Panc1 (cell line): ENCODE data around the gene LMNB1. TPM values are rescaled to one million over a fixed set of nuclear protein-coding genes. Genes with fewer than 3 reads are reported as not detected.

Experiments
- ATAC-seq: fragments of 200-7000 bp; cut with Tn5 transposase; 2 replicates; pipeline ENCODE4 v1.9.1; 2020; ENCODE audit warnings: mild to moderate bottlenecking, moderate library complexity
- BruUV-seq: library from RNA; stranded (reverse); fragments of 400-500 nt; replicated peaks from 2 replicates; lab custom pipeline; 2021; lab: Mats Ljungman, UMichigan
- CTCF ChIA-PET: fragments of 300-600 bp; sonication (Branson Sonifier 250); formaldehyde crosslinking; loops from one replicate; lab custom pipeline; 2022; ENCODE audit warnings: antibody characterized with exemption; lab: Charles Lee
- POLR2A ChIA-PET: fragments of 300-600 bp; sonication (Branson Sonifier 250); formaldehyde crosslinking; loops from one replicate; lab custom pipeline; 2022; ENCODE audit warnings: antibody characterized with exemption; lab: Charles Lee
- DNase-seq: peaks from one replicate; pipeline ENCODE4 v3.0.0-alpha.2; 2010; ENCODE audit warnings: low read depth, low spot score
- H3K27ac ChIP-seq: 2 replicates; pipeline ENCODE4 v1.5.1; 2011; ENCODE audit warnings: mild to moderate bottlenecking, low read length, inconsistent platforms
- H3K27me3 ChIP-seq: fragments of 200-500 bp; sonication (Bioruptor generic); 2 replicates; pipeline ENCODE4 v1.6.0; 2014; ENCODE audit warnings: low read length, inconsistent platforms; ENCODE audit not compliant: control insufficient read depth, insufficient read depth
- H3K36me3 ChIP-seq: fragments of 200-500 bp; sonication (Bioruptor generic); 2 replicates; pipeline ENCODE4 v1.5.1; 2014; ENCODE audit warnings: inconsistent platforms, mild to moderate bottlenecking, low read length, moderate library complexity; ENCODE audit not compliant: control insufficient read depth, insufficient read depth
- H3K4me1 ChIP-seq: 2 replicates; pipeline ENCODE4 v1.5.1; 2011; ENCODE audit warnings: inconsistent platforms, mild to moderate bottlenecking, low read length, moderate library complexity; ENCODE audit not compliant: control insufficient read depth, insufficient read depth
- H3K4me3 ChIP-seq, 2 experiments: 2 replicates each; pipeline ENCODE4 v1.5.1; 2011 to 2012; ENCODE audit warnings: low read depth in 2 of 2, low read length in 2 of 2, mild to moderate bottlenecking in 2 of 2, inconsistent platforms in 1 of 2, moderate library complexity in 1 of 2
- H3K9me3 ChIP-seq: fragments of 200-500 bp; sonication (Bioruptor generic); 2 replicates; pipeline ENCODE4 v1.5.1; 2014; ENCODE audit warnings: low read depth, mild to moderate bottlenecking, inconsistent platforms, low read length, moderate library complexity; ENCODE audit not compliant: control insufficient read depth, insufficient read depth
- CTCF ChIP-seq: fragments of 450-650 bp; IDR thresholded peaks from 2 replicates; pipeline ENCODE4 v1.5.1; 2017; ENCODE audit warnings: mild to moderate bottlenecking
- POLR2AphosphoS5 ChIP-seq: IDR thresholded peaks from 2 replicates; pipeline ENCODE4 v1.6.1; 2012; ENCODE audit warnings: mild to moderate bottlenecking, low read depth, low read length, moderate library complexity
- REST ChIP-seq, 2 experiments: IDR thresholded peaks; 2 replicates each; pipeline ENCODE4 v1.6.1; 2011 to 2012; ENCODE audit warnings: low read depth in 2 of 2, control low read depth in 1 of 2, low read length in 1 of 2, mild to moderate bottlenecking in 1 of 2, moderate library complexity in 1 of 2; ENCODE audit not compliant: insufficient read depth in 1 of 2
- SIN3A ChIP-seq: IDR thresholded peaks from 2 replicates; pipeline ENCODE4 v1.6.1; 2012; ENCODE audit warnings: low read depth, mild to moderate bottlenecking, low read length, moderate library complexity, borderline replicate concordance; ENCODE audit not compliant: insufficient read depth
- TCF7L2 ChIP-seq: IDR thresholded peaks from 2 replicates; pipeline ENCODE4 v1.6.1; 2011; ENCODE audit warnings: mild to moderate bottlenecking, low read depth, low read length, inconsistent platforms
- in situ Hi-C: cut with HindIII; loops from 2 replicates; pipeline ENCODE4 v1.10.0; 2016; ENCODE audit warnings: low sequenced_read_pairs, low pct_unique_long_range_greater_than_20kb
- intact Hi-C: fragments of 100-400 bp; cut with micrococcal nuclease; formaldehyde crosslinking; loops from one replicate; pipeline ENCODE4 v1.10.0; 2022; ENCODE audit not compliant: unreplicated experiment
- total RNA-seq: library from RNA; stranded (reverse); gene quantifications from one replicate; pipeline ENCODE4 v1.2.1, GENCODE V29; 2021; ENCODE audit not compliant: unreplicated experiment

LMNB1 gene
- total RNA-seq, 1 experiment from 2014 or later = 122 TPM

GRCh38 chr5:126881821-126882600 is 105.1 kb downstream of the LMNB1 start:
- ATAC-seq = no peak
- no peak overlapping the region for H3K4me3 ChIP-seq
- H3K9me3 ChIP-seq = no peaks in the 10 kb centered on the region
- BruUV-seq = no TSS peak
- intact Hi-C loops = no loop called here
- H3K27me3 ChIP-seq = no peaks in the 10 kb centered on the region
- ChIA-PET CTCF (no interaction called here), POLR2A (no interaction called here)
- no peak overlapping the region for H3K27ac ChIP-seq
- in situ Hi-C loops = no loop called here
- no peak for DNase-seq
- no peaks in the 10 kb centered on the region for H3K36me3 ChIP-seq
- no peaks in the 10 kb centered on the region for H3K4me1 ChIP-seq
- TF ChIP-seq REST (IDR thresholded peaks at IDR 0.05; ENCODE audit: insufficient read depth in 1 of 2, low read depth in 2 of 2, low read length in 1 of 2) (no peak), CTCF (no peak), TCF7L2 (no peak), SIN3A (no peak), POLR2AphosphoS5 (no peak)

GRCh38 chr5:126883564-126884245 is 106.8 kb downstream of the LMNB1 start:
- ChIA-PET POLR2A (no interaction called here), CTCF (interaction anchor here (0.6 kb wide), 1 partner anchor 105 kb away, joined by 6 read pairs; no protein-coding TSS in a partner anchor)
- H3K36me3 ChIP-seq = no peaks in the 10 kb centered on the region
- no TSS peak for BruUV-seq
- no peak for TF ChIP-seq CTCF
- no peak for TF ChIP-seq REST (IDR thresholded peaks at IDR 0.05; ENCODE audit: insufficient read depth in 1 of 2, low read depth in 2 of 2, low read length in 1 of 2)
- TF ChIP-seq SIN3A = no peak
- TF ChIP-seq TCF7L2 = no peak
- TF ChIP-seq POLR2AphosphoS5 = no peak
- H3K9me3 ChIP-seq = no peaks in the 10 kb centered on the region
- in situ Hi-C loops (no loop called here), intact Hi-C loops (no loop called here)
- no peak overlapping the region for H3K4me3 ChIP-seq
- no peak overlapping the region for H3K27ac ChIP-seq
- ATAC-seq (no peak), DNase-seq (no peak)
- no peaks in the 10 kb centered on the region for H3K4me1 ChIP-seq
- H3K27me3 ChIP-seq = no peaks in the 10 kb centered on the region
